ENCODE measurements around the gene PLCB2.

Gene PLCB2

DNA sequence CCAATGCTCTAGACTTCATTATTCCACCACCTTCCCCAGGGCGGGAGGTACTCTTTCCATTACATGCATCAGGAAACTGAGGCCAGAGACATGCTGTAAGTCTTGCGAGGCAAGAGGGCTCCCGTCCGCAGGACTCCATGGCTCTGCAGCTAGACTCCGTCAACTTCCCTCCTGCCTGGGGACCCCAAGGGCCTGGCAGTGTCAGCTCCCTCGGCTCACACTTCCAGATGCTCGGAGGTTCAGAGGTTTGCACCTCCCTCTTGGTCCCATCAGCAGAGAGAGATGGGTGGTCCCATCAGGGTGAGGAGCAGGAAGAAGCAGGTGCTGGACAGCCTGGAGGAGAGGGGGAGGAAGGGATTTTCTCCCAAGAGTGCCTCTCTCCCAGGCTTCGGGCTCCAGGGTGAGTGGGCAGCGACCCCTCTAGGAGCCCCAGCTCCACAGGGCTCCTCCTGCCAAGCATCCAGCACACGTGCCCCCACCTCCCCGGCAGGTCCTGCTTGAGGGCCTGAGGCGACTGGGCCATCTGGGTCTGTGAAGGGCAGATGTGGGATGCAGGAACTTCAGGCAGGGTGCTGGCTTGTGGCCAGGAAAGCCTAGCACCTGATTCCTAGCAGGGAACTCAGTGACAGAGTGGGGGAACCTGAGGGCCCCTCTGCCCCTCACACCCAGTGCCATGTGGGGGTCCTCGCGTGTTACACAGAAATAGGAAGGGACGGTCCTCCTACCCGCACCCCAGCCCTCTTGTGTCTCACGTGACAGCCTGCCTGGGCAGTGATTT lies 59.5 kb downstream of the PLCB2 start:
- no peak for DNase-seq

- DNase-seq: no peak
Measured at GRCh38 chr15:40247406-40247971, 60.2 kb downstream of the PLCB2 start.

GRCh38 chr15:40246496-40247280 lies 61.0 kb downstream of the PLCB2 start:
- no peak for DNase-seq

DNA sequence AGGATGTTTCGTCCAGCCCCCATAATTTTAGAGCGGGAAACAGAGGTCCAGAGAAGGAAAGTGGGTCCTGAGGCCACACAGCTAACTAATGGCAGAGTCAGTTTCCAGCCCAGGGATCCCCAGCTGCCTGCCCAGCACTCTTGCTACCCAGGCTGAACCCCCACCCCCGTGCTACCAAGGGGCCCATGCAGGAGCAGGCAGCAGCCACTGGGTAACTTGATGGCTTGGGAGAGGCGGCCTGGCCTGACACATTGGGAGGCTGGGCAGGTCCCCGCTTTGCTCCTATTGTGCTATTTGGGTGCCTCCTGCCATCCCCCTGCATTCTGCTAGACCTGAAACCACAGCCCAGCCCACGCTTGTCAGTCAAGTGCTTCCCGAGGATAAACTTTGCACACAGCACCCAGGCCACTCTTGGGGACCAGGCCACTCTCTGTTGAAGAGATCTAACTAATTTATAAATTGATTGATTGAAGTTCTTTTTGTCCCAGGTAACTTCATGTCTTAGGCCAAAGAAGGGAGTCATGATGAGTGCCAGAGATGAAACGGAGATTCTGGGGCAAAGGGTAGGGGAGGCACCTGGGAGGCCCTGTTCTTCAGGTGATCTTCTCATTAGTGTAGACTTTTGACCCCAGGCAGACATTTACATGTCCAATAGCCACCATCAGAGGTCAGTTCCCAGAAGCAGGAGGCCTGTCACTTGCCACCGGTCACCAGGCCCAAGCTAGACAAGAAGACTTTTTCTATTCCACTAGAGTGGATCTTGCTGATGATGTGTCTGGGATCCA lies 61.9 kb downstream of the PLCB2 start:
- no peak for DNase-seq

- no peak for DNase-seq
Measured at GRCh38 chr15:40244961-40245523, 62.7 kb downstream of the PLCB2 start.

GRCh38 chr15:40243126-40243810 lies 64.5 kb downstream of the PLCB2 start:
- DNase-seq: no peak

GRCh38 chr15:40242601-40243000 lies 65.1 kb downstream of the PLCB2 start:
- no peak for DNase-seq

- no peak for DNase-seq
Measured at GRCh38 chr15:40242213-40242599, 65.5 kb downstream of the PLCB2 start.

- no peak for DNase-seq
Measured at GRCh38 chr15:40241269-40242212, 66.2 kb downstream of the PLCB2 start.

GRCh38 chr15:40240619-40241221 lies 67.0 kb downstream of the PLCB2 start:
- DNase-seq: no peak

- DNase-seq: no peak
Measured at GRCh38 chr15:40239693-40240618, 67.8 kb downstream of the PLCB2 start.

DNA sequence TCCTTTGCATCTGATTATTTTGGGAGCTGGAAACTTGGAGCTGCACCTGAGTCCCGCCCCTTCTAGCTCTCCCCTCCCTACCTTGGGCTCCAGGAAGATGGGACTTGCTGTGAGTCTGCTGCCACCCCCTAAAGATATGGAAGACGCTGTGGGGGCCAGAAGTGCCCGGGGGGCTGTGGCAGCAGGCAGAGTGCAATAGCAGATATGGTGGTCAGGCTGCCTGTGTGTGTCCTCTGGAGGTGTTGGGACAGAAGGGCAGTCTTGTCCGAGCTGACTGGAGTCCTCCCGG lies 68.4 kb downstream of the PLCB2 start:
- DNase-seq: no peak

- DNase-seq: peak; percentile 75
Measured at GRCh38 chr15:40238532-40239403, 69.0 kb downstream of the PLCB2 start, which contains the start of gene PAK6. Gene PAK6 (plus strand): TSS chr15:40239063. CDS start chr15:40264786, 25,723 bp downstream.

Measured in eye (tissue), 1 donor.